Measurements from ENCODE around the gene NEU2.

Gene NEU2

DNA sequence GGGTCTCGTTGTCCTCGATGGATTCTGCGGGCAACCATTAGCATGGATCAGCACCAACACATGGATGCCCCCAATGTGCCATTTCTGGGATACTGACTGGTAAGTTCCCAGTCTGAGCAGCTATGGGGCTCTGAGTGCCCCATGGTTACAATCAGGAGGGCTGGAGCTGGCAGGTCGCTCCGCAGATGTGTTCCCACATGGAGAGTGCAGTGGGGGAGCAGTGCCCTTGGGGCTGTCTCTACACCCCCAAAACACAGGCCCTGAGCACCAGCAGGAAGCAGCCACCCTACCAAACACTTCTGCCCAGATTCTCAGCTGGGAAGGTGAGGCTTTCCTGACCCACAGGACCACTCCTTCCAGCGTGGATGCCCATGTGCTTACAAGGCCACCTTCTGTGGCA, 27.4 kb upstream of the NEU2 start:
- TF ChIP-seq, protein P1, sequence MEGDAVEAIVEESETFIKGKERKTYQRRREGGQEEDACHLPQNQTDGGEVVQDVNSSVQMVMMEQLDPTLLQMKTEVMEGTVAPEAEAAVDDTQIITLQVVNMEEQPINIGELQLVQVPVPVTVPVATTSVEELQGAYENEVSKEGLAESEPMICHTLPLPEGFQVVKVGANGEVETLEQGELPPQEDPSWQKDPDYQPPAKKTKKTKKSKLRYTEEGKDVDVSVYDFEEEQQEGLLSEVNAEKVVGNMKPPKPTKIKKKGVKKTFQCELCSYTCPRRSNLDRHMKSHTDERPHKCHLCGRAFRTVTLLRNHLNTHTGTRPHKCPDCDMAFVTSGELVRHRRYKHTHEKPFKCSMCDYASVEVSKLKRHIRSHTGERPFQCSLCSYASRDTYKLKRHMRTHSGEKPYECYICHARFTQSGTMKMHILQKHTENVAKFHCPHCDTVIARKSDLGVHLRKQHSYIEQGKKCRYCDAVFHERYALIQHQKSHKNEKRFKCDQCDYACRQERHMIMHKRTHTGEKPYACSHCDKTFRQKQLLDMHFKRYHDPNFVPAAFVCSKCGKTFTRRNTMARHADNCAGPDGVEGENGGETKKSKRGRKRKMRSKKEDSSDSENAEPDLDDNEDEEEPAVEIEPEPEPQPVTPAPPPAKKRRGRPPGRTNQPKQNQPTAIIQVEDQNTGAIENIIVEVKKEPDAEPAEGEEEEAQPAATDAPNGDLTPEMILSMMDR (IDR thresholded peaks at IDR 0.05) = no peak

DNA sequence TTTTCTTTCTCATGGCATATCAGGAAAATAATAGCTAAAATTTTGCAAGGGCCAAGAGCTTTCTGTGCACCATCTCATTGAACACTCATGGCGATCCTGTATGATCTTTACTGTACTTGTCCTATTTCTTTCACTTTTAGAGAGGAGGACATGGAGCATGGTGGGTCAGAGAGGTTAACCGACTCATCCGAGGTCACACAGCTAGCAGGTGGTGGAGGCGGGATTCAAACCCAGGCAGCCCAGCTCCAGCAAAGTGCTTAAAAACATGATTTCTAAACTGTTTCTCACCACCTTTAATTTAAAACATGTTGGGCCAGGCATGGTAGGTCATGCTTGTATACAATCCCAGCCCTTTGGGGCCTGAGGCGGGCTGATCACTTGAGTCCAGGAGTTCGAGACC, 25.8 kb upstream of the NEU2 start:
- TF ChIP-seq, protein P1 (IDR thresholded peaks at IDR 0.05) = no peak

DNA sequence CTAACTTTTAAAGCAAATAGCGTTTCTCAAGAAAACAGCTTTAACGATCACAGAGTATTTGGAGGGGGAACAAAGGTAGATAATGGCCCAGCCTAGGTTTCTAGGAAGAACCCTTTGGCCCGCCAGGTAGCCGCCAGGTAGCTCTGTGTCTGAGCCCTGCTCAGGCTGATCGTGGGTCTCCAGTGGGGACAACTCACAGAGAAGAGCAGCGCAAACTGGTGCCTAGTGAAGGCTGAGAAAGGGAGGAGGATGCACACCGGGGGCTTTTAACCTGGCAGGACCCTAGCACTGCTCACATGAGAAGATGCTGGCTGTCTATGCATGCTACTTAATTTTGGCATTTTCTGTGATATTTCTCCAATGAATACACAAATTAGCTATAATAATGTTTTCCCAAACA, 25.2 kb upstream of the NEU2 start:
- TF ChIP-seq, protein P1 (IDR thresholded peaks at IDR 0.05) = no peak

DNA sequence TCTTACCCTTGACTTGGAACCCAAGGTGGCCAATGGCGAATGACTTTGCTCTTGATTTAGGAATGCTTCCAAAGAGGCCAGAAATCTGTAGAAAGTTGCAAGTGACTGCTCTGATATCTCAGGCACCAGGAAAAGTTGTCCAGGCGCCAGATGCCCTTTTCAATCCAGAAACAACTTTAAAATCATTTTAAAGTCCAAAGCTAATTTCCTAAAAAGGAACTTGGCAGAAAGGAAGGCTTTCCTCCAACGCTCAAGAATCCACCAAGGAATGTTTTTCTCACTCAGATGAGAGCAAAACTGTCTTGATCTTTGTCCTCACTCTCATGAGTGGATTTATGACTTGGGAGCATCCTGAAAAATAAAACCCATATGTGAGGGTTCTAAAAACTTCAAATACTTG, 24.7 kb upstream of the NEU2 start:
- TF ChIP-seq, protein P1 (IDR thresholded peaks at IDR 0.05) = no peak

DNA sequence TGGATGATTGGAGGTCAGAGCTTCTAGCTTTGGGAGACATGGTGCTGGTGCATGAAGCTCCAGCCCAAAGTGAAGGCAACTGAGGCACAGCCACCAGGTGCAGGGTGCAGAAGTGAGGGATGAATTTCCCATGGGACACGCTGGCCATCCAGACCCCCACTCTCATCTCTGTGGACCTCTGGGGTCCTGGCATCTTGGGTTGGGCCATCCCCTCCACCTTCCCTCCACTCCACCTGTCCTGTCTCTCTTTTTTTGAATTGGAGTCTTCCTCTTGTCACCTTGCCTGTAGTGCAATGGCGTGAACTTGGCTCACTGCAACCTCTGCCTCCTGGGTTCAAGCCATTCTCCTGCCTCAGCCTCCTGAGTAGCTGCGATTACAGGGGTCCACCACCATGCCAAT, 22.8 kb upstream of the NEU2 start:
- TF ChIP-seq, protein P1 (IDR thresholded peaks at IDR 0.05) = no peak

DNA sequence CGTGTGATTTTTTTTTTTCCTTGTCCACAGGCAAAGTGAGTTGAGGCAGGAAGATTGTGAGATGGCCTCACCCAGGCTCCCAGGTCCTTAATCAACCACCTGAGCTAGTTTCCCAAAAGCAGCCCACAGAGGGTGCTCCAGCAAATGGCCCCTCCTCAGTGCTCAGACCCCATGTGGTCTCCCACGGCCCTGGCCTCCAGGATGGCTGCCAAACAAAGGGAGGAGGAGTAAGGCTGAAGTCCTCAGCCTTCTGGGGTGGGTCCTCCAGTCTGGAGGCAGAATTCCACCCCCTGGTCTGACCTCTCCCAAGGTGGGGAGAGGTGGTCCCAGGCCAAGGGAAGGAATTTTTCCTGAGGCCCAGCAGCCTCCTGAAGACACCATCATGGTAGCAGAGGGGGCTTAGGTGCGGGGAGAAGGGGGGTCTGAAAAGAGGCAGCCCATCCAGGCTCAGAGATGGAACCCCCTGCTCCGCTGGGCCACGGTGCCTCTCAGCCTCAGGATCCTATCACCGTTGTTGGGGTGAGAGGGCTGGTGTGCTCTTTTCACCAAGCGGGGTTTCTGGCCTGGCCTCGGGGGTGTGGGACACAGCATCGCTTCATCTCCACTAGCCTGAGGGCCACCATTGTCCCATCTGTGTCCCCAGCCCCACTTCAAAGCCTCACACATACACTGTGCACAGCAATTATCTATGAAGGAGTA, 21.8 kb upstream of the NEU2 start:
- TF ChIP-seq, protein P1 (IDR thresholded peaks at IDR 0.05) = no peak

DNA sequence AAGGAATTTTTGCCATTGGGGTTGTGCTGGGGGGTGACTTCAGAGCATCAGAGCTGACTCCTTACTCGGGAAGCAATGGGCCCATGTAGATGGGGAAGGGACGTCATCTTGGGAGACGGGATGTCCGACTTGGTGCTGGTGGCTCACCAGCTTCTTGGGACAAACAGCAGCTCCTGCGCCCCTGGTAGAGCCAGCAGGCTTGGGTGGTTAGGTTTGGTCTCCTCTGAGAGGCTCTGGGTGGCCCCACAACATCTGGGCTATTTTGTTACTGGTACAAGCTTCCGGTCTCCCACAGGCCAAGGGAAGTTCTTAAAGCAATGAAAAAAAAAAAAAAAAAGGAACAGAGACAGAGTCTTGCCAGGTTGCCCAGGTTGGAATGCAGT, 21.2 kb upstream of the NEU2 start:
- TF ChIP-seq, protein P1 (IDR thresholded peaks at IDR 0.05) = no peak

DNA sequence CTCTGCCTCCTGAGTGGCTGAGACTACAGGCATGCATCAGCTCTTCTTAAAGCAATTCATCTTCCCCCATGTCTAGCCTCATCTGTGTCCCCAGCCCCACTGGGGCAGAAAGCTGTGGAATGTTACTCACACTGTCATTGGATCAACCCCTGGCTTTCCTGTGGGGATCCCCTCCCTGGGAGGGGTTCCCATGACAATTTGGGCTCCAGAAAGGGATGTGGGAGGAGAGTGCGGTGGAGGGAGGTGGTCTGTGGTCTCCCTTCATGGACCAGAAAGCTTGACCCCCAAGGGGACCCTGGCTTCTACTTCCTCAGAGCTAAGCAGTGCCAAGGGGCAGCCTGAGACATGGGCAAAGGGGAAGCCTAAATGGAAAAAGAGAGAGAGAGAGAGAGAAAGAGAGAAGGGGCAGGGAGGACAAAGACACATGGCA, 20.8 kb upstream of the NEU2 start:
- TF ChIP-seq, protein P1 (IDR thresholded peaks at IDR 0.05) = no peak

All from LNCAP (cell line).